NCI-H1436 (cell line): ENCODE data around the gene TMEM50A.
"Not testable (repeated sequence)": the region's sequence is repeated elsewhere in the genome, so short reads cannot be mapped to it uniquely, and the experiment has no call there.

Experiments
- DNase-seq: peaks from one replicate; lab custom pipeline; 2025; lab: John Stamatoyannopoulos, UW

The TMEM50A gene

GRCh38 chr1:25336922-25337354 is 1.2 kb upstream of the TMEM50A start:
- DNase-seq = not testable (repeated sequence)

DNA sequence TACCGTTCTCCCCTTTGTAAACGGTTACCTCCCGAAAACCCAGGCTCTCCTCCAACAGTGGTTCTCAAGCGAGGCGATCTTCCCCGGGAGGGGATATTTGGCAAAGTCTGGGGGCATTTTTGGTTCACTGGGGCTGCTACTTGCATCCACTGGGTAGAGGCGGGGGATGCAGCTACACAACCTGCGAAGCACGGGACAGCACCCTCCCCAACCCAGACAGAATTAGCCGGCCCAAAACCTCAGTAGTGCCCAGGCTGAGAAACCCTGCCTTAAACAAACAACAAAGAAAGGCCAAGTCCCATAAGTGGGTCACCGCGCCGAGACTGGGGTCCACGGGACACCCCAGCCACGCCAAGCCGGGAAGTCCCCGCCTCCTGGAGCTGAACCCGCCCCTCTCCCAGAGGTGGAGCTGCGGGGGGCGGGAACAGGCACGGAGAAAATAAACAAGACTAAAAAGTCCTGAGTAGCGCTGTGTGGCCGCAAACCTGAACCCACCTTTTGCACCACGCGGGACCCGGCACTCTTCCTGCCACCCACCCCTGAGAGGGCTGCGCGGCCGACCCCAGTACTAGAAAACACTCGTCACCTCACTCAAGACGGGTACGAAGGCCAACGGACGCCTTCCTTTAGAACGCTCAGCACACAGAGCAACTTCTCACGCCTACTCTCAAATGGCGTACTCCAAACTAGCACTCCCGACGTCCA is 499 bp upstream of the TMEM50A start:
- not testable (repeated sequence) for DNase-seq

GRCh38 chr1:25338986-25339385 is 852 bp downstream of the TMEM50A start:
- DNase-seq = no peak

DNA sequence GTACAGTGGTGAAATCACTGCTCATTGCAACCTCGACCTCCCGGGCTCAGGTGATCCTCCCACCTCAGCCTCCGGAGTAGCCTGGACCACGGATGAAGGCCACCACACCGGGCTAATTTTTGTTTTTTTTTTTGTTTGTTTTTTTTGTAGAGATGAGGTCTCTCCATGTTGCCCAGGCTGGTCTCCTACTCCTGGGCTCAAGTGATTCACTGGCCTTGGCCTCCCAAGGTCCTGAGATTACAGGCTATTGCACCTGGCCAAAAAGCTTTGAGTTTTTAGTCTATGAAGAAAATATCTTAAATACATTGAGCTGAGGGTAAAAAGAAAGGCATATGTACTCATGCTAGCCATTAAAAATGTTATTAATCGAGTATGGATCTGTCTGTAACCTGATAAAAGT is 3.6 kb downstream of the TMEM50A start:
- DNase-seq = no peak

GRCh38 chr1:25342846-25343245 is 4.7 kb downstream of the TMEM50A start:
- no peak for DNase-seq

GRCh38 chr1:25343872-25344271 is 5.7 kb downstream of the TMEM50A start:
- no peak for DNase-seq

DNA sequence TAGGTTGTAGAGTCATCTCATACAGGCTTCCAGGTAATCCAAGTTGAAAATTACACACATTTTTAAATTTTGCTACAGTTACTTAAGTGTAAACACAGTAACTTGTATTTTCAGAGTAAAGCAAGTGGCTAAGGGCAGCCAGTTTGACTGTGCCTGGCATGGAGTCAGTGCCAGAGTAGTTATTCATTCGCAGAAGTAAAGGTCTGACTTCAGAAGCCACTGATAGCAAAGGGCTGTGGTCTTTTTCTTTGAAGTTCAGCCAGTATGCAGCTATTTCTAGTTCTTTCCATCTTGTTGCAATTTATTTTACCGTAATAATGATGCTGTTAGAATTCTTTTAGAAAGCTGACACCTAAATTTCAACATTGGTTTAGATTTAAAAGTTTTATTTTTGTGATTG is 9.4 kb downstream of the TMEM50A start:
- no peak for DNase-seq

DNA sequence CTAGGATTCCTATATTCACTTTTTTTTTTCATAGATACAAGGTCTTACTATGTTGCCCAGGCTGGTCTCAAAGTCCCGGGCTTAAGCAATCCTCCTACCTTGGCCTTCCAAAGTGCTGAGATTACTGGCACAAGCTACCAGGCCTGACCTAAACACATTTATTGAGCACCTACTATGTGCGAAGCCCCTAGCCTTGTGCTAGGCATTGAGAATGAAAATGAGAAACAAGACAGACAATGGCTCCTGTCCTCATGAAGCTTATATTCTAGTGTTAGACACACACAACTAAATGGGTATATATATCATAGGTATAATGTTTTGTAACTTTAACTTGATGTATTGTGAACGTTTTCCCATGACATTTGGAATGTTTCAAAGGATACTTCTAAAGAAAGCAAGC is 11.5 kb downstream of the TMEM50A start:
- DNase-seq = no peak

GRCh38 chr1:25355841-25356395 is 17.8 kb downstream of the TMEM50A start:
- no peak for DNase-seq

DNA sequence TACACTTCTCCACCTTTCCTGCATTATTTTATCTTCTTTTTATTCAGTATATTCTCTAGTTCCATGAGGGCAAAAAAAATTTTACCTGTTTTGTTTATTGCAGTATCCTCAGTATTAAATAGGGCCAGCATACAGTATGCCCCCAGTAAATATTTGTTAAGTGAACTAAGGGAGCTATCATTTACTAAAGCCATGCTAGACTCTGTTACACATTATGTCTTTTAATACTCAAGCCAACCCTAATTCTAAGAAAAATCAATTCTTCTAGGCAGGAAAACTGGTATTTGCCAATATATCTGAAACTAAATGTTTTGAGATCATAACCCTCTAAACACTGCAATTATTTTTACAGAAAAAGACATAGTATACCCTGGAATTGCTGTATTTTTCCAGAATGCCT is 18.3 kb downstream of the TMEM50A start:
- no peak for DNase-seq

GRCh38 chr1:25356848-25357247 is 18.7 kb downstream of the TMEM50A start:
- no peak for DNase-seq

- no peak for DNase-seq
Measured at GRCh38 chr1:25360596-25361581, 22.8 kb downstream of the TMEM50A start.

DNA sequence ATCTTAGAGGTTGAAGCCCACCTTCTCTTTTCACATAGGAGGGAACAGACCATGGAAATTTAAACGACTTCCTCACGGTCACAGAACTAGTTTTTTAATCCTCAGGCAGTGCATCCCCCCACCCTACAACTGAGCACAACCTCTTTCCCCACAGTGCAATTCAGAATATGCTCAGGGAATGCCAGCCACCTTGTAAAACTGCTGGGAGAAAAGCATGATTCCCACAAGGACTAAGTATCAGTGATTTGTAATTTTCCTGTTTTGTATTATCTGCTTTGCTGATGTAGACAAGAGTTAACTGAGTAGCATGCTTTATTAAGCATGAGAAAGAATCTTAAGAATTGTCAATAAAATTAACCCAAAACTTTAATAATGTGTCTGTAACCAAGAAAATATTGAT is 23.8 kb downstream of the TMEM50A start:
- DNase-seq = no peak

GRCh38 chr1:25362634-25363559 is 24.8 kb downstream of the TMEM50A start:
- DNase-seq = not testable (repeated sequence)

- no peak for DNase-seq
Measured at GRCh38 chr1:25369241-25369640, 31.1 kb downstream of the TMEM50A start.

- not testable (repeated sequence) for DNase-seq
Measured at GRCh38 chr1:25369691-25370271, 31.6 kb downstream of the TMEM50A start.

- DNase-seq = not testable (repeated sequence)
Measured at GRCh38 chr1:25371757-25372156, 33.6 kb downstream of the TMEM50A start.

GRCh38 chr1:25378367-25378766 is 40.2 kb downstream of the TMEM50A start:
- DNase-seq = not testable (repeated sequence)

DNA sequence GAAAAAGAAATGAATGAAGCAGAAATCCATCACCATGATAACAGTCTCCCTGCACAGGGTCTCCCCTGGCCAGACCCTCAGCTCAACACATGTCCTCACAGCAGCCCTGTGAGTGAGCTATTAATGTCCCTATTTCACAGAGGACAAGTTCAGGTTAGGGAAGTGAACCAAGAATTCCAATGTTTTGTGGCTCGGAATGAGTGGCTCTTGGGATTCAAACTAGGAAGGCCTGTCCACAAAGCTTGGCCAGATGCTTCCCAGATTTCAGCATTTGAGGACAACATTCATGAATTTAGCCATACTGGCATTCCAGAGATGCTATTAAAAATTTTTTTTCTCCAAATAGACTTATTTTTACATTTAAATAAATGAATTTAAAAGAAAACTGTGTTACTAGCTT is 44.4 kb downstream of the TMEM50A start:
- DNase-seq = not testable (repeated sequence)

- DNase-seq = not testable (repeated sequence)
Measured at GRCh38 chr1:25383090-25383489, 45.0 kb downstream of the TMEM50A start.

- DNase-seq = not testable (repeated sequence)
Measured at GRCh38 chr1:25383875-25384274, 45.7 kb downstream of the TMEM50A start.
